ENCODE data around the gene PNPLA1. TPM values are rescaled to one million over a fixed set of nuclear protein-coding genes. Genes with fewer than 3 reads are reported as not detected.

The PNPLA1 gene
- total RNA-seq, 1 donor from 2014 or later, result not detected

DNA sequence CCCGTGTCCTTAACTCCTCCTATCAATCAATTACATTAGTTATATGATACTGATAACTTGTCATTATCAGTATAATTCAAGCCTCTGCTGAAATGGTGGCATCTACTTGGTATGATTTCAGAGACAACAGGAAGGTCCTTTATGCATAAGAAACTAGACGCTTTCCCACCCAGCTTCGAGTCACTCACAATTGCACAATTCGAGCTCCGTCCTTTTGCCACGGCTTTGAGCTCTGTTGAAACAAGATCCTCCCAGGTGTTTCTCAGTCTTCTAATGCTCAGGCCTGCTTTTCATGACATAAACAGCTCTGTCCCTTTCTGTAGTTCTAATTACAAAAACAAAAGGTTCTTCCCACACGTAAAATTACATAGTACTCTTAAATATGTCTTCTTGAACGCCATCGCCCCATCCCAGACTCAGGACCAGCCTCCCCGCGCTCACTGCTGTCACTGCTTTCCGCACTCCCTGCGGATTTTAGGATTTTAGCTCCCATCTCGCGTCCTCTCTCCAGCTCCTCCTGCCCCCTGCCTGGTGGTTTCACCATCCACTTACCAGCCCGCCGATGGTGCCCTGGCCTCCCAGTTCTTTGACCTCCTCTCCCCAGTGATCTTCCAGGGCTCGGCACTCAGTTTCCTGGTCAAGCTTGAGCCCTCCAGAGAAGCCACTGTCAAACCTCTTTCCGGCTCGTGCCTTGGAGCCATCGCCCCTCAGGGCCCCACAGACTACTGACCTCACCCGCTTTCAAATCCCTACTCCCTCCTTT is 23.2 kb upstream of the PNPLA1 start:
- intact Hi-C loops (cut with micrococcal nuclease), result no loop called here

DNA sequence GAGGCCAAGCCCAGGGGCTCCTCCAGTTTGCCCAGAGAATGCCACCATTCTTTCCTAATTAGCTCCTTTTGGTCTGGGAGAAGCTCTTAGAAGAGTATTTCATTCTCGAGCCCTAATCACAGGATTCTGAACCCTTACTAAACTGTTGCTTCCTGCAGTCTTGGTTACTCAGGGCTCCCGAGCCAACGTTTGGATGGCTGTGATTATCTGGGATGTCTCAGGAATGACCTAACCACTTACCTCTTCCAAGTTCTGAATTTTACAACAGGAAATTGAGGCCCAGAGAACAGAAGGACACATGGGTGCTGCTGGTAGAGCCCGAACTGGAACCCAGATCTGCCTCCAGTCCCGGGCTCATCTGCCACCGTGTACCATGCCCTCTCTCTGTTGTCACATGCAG is 22.2 kb upstream of the PNPLA1 start:
- intact Hi-C loops (cut with micrococcal nuclease), result no loop called here

DNA sequence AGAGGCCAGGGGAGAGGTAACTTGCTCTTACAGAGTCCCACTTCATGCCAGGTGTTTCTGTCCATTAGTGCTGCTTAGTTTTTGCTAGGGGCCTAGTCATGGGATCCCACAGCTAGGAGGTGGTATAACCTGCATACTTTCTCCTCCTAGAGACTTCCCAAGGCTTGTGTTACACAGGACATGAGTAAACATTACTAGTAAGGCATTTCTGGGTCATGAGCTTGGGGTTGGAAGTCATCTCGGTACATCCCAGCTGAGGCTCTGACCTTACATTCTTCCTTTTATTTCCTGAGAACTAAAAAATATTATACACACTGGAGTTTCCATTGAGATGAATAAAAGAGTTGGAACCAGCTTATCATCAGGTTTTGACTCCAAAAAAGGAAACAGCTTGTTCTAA is 20.9 kb upstream of the PNPLA1 start:
- intact Hi-C loops (cut with micrococcal nuclease), result no loop called here

DNA sequence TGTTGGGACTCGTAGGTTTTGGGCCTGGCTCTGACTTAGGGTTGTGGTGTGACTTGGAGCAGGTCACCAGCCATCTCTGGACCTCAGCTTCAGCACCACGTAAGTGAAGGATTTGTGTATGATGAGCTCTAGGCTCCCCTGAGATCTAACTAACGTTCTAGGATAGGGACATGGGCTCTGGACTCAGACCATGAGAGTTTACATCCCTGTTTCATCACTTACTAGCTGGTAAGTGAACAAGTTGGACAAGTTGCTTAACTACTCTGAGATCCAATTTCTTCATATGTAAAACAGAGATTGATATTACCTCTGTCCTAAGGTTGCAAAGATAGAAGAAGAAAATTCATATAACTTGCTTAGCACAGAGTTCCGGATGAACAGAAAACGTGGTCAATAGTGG is 20.3 kb upstream of the PNPLA1 start:
- intact Hi-C loops (cut with micrococcal nuclease), result no loop called here

DNA sequence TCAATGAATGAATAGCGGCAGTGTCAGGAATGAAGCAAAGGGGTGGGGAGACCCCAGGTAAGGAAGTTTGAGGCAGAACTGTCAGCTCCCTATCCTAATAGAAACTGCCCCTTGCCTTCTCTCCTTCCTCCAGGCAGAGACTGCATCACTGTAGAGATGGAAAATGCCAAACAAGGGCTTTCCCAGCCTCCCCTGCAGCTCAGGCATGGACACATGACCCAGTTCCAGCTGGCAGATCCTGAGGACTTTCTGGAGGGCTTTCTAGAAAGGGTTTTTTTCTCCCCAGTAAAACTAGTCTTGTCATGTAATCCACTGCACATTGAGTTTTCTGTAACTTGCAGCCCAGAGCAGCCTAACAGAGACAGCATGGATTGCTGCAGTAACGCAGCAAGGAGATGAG is 17.9 kb upstream of the PNPLA1 start:
- intact Hi-C loops (cut with micrococcal nuclease), result no loop called here

DNA sequence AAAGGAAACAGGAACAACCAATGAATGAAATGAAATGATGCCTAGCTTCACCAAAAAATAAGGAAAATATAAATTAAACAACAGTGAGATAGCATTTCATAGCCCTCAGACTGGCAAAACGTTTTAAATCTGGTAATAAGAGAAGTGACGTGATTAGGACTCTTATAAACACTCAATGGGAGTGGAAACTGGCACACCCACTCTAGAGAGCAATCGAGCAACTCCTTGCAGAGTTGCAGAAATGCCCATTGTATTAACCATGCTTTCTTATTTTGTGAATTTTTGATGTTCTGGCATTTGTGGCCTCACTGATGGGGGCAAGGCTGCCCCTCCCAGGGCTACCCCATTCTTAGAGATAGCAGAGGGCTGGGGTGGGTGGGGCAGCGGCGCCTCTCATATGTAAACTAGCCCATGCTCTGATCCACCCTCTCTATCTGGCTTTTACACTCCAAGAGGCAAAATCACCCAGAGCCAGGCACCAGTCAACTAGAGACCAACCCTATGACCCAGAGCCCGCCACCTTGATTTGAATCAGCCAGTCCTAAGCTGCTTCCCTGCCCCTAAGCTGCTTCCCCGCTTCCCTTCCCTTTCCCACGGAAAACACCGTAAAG is 6.4 kb upstream of the PNPLA1 start:
- intact Hi-C loops (cut with micrococcal nuclease), result no loop called here

DNA sequence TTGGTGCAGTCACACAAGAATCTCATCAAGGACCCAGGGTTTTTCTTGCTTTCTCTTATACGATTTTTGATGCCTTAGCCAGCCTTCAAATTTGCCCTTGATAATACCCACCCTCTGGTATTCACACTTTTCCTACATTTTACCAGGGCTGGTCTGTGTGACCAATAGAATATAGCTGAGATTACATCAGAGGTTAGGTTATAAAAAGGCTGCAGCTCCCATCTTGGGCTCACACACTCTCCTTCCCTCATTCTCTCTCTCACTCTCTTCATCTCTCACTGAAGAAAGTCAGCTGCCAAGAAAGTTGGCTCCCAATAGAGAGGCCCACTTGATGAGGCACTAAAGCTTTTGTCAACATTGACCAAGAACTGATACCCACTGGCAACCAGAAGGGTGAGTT is 4.1 kb upstream of the PNPLA1 start:
- intact Hi-C loops (cut with micrococcal nuclease), result no loop called here

DNA sequence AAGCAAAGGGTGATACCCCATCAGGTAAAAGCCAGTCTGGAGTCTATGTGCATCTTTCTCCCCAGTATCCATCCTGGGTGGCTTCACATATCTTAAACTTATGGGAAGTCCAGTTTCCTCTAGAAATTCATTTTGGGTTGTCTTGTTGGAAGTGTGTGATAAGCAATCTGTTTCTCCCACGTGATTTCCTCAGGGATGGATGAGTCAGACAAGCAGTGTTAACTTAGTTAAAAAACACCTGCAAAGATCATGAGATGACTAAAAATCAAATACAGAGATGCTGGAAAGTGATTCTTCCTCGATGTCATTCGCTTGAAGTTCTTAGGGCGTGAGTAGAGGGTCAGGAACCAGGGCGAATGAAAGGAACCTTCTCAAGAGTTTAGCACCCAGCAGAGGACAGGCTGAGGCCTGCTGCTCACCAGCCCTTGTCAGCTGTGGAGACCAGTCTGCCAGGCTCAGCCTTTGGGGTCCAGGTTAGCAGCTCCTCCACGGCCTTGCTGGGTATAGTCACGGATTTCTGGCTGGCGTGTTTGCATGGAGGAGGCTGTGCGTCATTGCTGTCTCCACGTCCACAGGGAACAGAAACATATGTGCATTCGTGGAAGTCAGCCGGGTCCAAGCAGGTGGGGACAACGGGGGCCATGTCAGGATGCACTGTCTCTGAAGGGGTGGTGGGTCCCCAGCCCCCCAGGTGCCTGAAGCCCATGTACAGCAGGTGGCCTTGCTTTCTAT is 2.8 kb upstream of the PNPLA1 start:
- intact Hi-C loops (cut with micrococcal nuclease), result no loop called here

DNA sequence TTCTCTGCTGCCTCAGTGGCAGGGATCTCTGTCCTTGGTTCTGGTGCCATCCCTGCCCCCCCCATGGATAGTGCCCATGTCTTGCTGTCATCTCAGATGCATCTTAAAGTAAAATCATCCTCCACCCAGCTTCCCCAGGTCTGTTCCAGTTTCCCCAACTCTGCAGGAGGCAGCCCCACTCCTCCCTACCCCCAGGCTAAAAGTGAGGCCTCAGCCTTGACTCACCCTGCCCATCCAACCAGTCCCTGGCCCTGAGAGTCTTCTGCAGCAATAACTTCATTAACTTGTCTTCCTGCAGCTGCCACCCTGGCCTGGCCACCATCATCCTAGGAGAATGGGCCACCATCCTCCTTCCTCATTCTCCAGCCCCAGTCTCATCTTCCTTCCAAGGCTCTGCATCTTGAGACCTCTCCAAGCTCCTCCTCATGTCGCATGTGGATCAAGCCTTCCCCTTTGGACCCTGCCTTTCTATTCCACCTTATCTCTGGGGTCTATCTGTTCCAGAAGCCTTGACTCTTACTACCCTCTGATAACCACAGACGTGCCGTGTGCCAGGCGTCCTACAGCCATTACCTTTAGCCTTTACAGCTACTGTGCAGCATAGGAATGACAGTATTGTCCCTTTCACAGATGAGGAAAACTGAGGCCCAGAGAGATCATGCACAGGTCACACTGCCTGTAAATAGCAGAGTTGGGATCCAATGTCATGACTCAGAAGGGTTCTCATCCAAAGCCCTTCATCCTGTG is 2.0 kb upstream of the PNPLA1 start:
- intact Hi-C loops (cut with micrococcal nuclease), result no loop called here

DNA sequence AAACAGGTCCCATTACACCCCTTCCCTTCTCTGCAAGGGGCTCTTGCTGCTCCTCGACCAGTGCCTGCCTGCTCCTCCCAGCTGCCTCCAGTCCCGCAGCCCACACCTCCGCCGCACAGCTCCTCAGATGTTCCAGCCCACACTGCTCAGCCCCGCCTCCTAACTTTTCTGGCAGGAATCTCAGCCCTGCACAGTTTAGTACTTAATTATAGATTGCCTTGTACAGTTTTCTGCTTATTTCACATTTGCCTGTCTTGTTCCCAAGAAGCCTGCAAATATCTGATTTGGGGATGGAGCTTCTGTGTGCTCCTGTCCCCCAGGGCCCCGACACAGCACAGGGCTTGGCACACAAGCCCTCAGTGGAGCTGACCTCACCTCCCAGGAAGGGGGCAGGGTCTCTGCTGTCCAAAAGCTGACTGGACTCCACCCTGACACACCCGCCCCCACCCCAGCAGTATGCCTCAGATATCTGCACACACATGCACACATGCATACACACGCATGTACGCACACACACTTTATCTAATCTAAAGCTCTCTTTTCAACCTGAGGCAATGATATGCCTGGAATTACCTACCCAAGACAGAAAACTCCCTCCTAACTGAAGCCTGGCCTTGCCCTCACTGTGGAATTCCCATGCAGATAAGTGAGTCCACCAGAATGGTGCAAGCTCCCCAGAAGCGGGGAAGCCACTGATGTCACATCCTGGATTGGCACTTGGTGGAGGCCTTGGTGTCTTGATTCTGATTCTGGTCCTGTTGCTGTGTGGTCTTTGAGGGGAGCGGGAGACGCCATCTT is 1.2 kb upstream of the PNPLA1 start:
- intact Hi-C loops (cut with micrococcal nuclease), result no loop called here

DNA sequence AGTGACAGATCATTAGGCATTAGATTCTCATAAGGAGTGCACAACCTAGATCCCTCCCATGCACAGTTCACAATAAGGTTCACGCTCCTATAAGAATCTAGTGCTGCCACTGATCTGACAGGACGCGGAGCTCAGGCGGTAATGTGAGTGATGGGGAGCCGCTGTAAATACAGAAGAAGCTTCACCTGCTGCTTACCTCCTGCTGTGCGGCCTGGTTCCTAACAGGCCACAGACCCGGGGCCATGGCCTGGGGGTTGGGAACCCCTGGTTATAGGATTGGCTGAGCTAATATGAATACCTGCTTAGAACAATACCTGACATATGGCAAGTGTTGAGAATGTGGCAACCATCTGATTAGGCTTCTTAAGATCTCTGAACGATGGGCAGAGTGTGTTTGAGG is 2.4 kb downstream of the PNPLA1 start:
- intact Hi-C loops (cut with micrococcal nuclease), result no loop called here

DNA sequence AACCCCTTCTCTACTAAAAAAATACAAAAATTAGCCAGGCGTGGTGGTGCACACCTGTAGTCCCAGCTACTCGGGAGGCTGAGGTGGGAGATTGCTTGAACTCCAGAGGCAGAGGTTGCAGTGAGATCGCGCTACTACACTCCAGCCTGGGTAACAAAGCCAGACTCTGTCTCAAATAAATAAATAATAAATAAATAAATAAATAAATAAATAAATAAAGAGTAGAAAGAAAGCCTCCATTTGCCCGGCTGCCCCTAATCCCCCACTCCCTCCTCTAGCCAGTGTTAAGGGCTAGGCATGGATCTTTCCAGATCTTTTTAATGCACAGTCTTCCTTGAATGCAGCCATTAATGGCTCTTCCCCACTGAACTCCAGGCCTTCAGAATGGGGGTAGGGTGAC is 3.2 kb downstream of the PNPLA1 start:
- intact Hi-C loops (cut with micrococcal nuclease), result no loop called here

DNA sequence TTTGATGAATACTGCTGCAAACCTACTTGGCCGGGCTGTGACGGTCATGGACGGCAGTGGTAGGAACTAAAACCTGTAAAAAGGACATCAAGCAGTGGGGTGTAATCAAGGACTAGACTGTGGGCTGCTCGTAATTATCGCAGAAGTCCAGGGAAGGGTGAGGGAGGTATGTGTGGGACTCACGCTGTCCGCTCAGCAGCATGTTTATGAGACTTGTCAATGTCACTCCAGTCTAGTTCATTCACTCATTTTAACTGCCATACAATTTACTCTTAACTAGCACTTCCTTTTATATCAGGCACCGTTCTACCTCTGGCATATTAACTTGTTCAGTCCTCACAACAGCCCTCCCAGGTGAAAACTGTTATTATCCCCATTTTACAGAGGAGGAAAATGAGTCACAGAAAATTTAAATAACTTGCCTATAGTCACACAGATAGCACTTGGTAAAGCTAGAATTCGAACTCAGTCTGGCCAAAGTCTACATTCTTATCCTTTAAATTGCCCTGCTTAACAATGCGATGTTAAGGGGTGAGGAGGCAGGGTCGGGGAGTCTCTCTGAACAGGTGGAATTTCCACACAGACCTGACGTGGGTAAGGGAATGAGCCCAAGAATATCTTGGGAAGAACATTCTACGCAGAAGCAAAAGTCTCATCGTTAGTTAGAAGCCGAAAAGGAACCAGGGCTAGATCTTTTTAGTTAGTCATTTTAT is 4.1 kb downstream of the PNPLA1 start:
- intact Hi-C loops (cut with micrococcal nuclease), result no loop called here

DNA sequence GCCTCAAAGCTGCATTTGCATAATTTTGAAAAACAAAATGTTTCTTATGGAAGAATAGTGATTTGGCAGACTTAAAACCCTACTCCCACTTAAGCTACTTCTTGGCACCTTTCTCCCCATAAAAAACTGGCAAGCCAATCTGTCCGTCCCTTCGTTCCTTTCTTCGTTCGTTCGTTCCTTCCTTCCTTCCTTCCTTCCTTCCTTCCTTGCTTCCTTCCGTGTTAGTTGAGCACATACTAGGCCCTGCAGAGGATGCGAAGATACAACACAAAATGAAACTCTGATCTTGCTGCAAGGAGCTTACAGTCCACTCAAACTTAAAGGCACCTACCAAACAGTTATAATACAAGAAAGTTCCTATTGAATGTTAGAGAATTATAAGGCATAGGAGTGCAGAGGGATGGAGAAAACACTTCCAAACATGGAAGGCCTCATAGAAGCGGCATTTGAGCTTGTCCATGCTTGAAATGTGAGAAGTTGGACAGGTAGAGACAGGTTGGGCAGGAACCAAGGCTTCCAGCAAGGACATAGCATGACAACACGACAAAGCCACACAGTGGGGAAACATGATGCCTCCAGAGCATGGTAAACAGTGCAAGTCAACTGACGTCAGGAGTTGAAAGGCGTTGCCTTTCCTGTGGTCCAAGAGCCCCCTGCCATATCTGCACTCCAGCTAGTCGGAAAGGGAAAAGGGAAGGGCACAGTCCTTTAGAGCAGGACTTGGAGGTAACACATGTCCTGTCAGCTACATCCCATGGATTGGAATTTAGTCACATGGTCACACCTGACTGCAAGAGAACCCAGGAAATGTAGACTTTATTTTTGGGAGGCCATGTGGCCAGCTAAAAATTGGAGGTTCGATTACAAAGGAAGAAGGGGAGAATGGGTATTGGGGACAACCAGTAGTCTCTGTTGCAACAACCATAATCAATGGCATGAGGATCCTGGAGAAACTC is 7.0 kb downstream of the PNPLA1 start:
- intact Hi-C loops (cut with micrococcal nuclease), result no loop called here

DNA sequence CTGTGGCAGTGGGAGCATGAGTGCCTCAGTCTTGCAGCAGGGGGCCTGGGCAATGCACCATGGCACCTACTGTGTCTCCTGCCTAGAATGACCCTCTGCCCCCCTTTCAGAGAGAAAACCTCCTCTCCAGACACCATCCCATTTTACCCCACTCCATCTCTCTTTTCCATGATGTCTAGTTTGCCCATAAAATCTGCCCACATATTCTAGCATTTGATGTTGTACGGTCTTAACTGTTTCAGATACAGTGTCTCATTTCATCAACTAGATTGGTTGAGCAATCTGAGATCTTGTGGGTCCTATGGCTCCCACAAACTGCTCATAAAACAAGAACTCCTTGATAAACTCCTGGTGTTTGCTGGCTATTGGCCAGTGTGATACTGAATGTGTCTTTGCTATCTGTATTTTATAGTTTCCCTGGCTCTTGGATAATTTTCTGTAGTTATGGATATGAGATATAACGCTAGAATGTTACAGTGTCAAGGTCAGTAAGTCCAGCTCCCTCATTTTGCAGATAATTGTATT is 8.1 kb downstream of the PNPLA1 start:
- intact Hi-C loops (cut with micrococcal nuclease), result no loop called here

DNA sequence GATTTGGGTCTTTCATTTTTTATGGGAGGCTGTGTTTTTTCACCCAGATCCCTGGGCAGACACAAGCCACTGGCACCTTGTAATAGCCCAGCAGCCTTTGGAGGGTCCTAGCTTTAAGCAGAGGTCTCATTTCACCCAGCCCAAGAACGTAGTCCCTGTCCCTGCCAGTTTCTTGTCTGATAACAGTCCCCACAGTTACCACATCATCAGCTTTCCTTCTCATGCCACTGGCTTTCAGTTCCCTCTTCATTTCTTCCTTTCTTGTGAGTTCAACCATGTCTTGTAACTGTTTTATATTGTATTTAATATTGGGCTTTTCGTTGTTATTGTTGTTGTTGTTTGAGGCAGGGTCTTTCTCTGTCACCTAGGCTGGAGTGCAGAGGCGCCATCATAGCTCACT is 10.6 kb downstream of the PNPLA1 start:
- intact Hi-C loops (cut with micrococcal nuclease), result no loop called here

DNA sequence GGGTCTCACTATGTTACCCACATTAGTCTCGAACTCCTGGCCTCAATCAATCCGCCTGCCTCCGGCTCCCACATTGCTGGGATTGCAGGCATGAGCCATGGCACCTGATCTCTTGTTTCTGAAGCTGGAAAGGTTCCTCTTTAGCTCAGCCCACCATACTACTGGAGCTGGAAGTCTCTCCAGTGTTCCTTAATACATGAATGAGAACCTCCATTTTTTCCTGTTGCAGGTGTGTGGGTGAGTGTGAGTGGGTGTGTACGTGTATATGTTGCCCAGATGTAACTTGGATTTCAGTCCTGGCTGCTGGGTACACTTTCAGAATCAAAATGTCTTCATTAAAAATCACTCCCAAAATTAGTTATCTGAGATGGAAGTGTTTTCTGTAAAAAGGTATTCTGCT is 11.1 kb downstream of the PNPLA1 start:
- intact Hi-C loops (cut with micrococcal nuclease), result no loop called here

DNA sequence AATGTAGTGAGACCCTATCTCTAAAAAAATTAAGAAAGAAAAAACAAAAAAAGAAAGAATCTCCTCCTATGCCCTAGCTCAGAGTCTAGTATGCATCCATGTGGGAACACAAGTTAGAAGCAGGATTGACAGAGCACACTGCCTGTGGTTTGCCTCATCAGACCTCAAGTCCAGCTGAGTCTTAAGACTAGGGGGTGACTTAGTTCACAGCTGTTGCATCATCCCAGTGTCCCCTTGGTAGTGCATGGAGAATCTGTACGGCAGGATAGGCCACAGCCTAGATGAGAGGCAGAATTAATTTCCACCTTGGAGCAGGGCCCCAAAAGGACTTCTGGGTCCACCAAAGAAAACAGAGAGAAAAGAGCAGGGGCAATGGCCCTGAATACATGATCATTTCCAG is 13.7 kb downstream of the PNPLA1 start:
- intact Hi-C loops (cut with micrococcal nuclease), result no loop called here

DNA sequence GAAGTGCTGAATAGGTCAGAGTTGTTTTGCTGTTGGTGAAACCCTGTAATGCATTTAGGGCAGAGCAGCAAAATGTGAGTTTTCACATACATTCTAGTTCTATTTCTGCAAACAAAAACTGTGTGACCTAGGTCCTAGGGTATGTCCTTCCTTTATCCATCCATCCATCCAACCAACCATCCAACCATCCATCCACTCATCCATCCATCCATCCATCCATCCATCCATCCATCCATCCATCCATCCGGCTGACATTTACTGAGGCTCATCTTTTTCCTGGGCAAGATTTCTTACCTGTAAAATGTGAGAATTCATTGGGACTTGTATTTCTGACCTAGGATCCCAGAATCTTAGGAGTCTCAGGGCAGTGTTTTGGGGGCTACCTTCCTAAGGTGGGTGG is 14.5 kb downstream of the PNPLA1 start:
- intact Hi-C loops (cut with micrococcal nuclease), result no loop called here

All from T-helper 1 cell treated with Interleukin-12 subunit alpha and Interleukin-12 subunit beta and Interleukin-4 antibody, amounts not matched to agents 30 ng/mL and 1 ng/mL, for 36 hours (primary cell).